ENCODE results near the gene NR3C2.
A peak's percentile ranks its signal among the peaks of the same experiment; 100 is the strongest.

NR3C2 gene

GRCh38 chr4:148041606-148042329 is 400.4 kb downstream of the NR3C2 start:
- H2AFZ ChIP-seq (ENCODE audit: low read length): no peak overlapping the region
- TF ChIP-seq EZH2 (IDR thresholded peaks at IDR 0.05; ENCODE audit: borderline replicate concordance, low read length): no peak
- TF ChIP-seq CTCF (IDR thresholded peaks at IDR 0.05; ENCODE audit: low read length): no peak
- no peaks in the 10 kb centered on the region for H3F3A ChIP-seq (ENCODE audit: insufficient read depth, low read length)

GRCh38 chr4:148034813-148035212 is 407.4 kb downstream of the NR3C2 start:
- Histone ChIP-seq H3K9me2 (ENCODE audit: low read depth, low read length) (no peaks in the 10 kb centered on the region), H3K4me2 (ENCODE audit: low read length) (no peak overlapping the region), H3K4me1 (ENCODE audit: insufficient read depth, low read length, severe bottlenecking) (peaks cover 6% of the 10 kb centered on the region), H3K27ac (ENCODE audit: low read depth, low read length, poor library complexity, severe bottlenecking) (no peak overlapping the region), H3F3A (ENCODE audit: insufficient read depth, low read length) (no peaks in the 10 kb centered on the region), H2AFZ (ENCODE audit: low read length) (no peak overlapping the region), H3K4me3 (ENCODE audit: low read depth, low read length, poor library complexity, severe bottlenecking) (no peak overlapping the region), H3K27me3 (ENCODE audit: insufficient read depth, low read length) (no peaks in the 10 kb centered on the region), H3K9me3 (ENCODE audit: low read length) (no peaks in the 10 kb centered on the region), H3K36me3 (ENCODE audit: insufficient read depth, low read length) (no peaks in the 10 kb centered on the region), H4K20me1 (ENCODE audit: insufficient read depth, low read length) (no peaks in the 10 kb centered on the region), H3K9ac (ENCODE audit: low read length) (no peak overlapping the region), H3K79me2 (ENCODE audit: insufficient read depth, low read length) (no peaks in the 10 kb centered on the region)
- TF ChIP-seq EZH2 (IDR thresholded peaks at IDR 0.05; ENCODE audit: borderline replicate concordance, low read length): no peak
- no peak for TF ChIP-seq CTCF (IDR thresholded peaks at IDR 0.05; ENCODE audit: low read length)

More at GRCh38 chr4:148041606-148042329, 400.4 kb downstream of the NR3C2 start:
- H3K79me2 ChIP-seq (ENCODE audit: insufficient read depth, low read length): no peaks in the 10 kb centered on the region
- H3K4me3 ChIP-seq (ENCODE audit: low read depth, low read length, poor library complexity, severe bottlenecking): no peak overlapping the region
- no peaks in the 10 kb centered on the region for H3K9me2 ChIP-seq (ENCODE audit: low read depth, low read length)
- no peaks in the 10 kb centered on the region for H4K20me1 ChIP-seq (ENCODE audit: insufficient read depth, low read length)
- peaks cover 49% of the 10 kb centered on the region for H3K4me1 ChIP-seq (ENCODE audit: insufficient read depth, low read length, severe bottlenecking)
- no peak overlapping the region for H3K9ac ChIP-seq (ENCODE audit: low read length)
- H3K36me3 ChIP-seq (ENCODE audit: insufficient read depth, low read length): no peaks in the 10 kb centered on the region
- peak overlapping the region; percentile 25; the same call in 1 of the 2 replicates for H3K4me2 ChIP-seq (ENCODE audit: low read length)
- no peak overlapping the region for H3K27ac ChIP-seq (ENCODE audit: low read depth, low read length, poor library complexity, severe bottlenecking)
- no peaks in the 10 kb centered on the region for H3K27me3 ChIP-seq (ENCODE audit: insufficient read depth, low read length)
- no peaks in the 10 kb centered on the region for H3K9me3 ChIP-seq (ENCODE audit: low read length)

- H3K4me3 ChIP-seq (ENCODE audit: low read depth, low read length, poor library complexity, severe bottlenecking): no peak overlapping the region
- H3K4me2 ChIP-seq (ENCODE audit: low read length): no peak overlapping the region
- H3K27me3 ChIP-seq (ENCODE audit: insufficient read depth, low read length): no peaks in the 10 kb centered on the region
- H3F3A ChIP-seq (ENCODE audit: insufficient read depth, low read length): no peaks in the 10 kb centered on the region
- H3K9me3 ChIP-seq (ENCODE audit: low read length): no peaks in the 10 kb centered on the region
- H3K27ac ChIP-seq (ENCODE audit: low read depth, low read length, poor library complexity, severe bottlenecking): no peak overlapping the region
- H2AFZ ChIP-seq (ENCODE audit: low read length): no peak overlapping the region
- no peaks in the 10 kb centered on the region for H3K9me2 ChIP-seq (ENCODE audit: low read depth, low read length)
- H3K79me2 ChIP-seq (ENCODE audit: insufficient read depth, low read length): no peaks in the 10 kb centered on the region
- H3K36me3 ChIP-seq (ENCODE audit: insufficient read depth, low read length): no peaks in the 10 kb centered on the region
- no peaks in the 10 kb centered on the region for H4K20me1 ChIP-seq (ENCODE audit: insufficient read depth, low read length)
- peaks cover 7% of the 10 kb centered on the region for H3K4me1 ChIP-seq (ENCODE audit: insufficient read depth, low read length, severe bottlenecking)
- H3K9ac ChIP-seq (ENCODE audit: low read length): no peak overlapping the region
- TF ChIP-seq CTCF (IDR thresholded peaks at IDR 0.05; ENCODE audit: low read length) (no peak), EZH2 (IDR thresholded peaks at IDR 0.05; ENCODE audit: borderline replicate concordance, low read length) (no peak)
These were observed 411.9 kb downstream of the NR3C2 start for GRCh38 chr4:148030193-148030873.

Data from OCI-LY1 (cell line).